NCI-H146 treated with DMSO at 0.1 percent for 48 hours (cell line): ENCODE data around the gene BID.

Source experiments
- DNase-seq: peaks from one replicate; lab custom pipeline; 2025; ENCODE audit not compliant: unreplicated experiment; lab: John Stamatoyannopoulos, UW

Gene BID

GRCh38 chr22:17774206-17774925 lies at the start of gene BID:
Gene BID (minus strand): TSS chr22:17774469. CDS start chr22:17750116, 24,353 bp downstream.
- DNase-seq, result peak; percentile 0

- DNase-seq, result no peak
Measured at GRCh38 chr22:17823964-17824363, 49.7 kb upstream of the BID start.

GRCh38 chr22:17823226-17823625 lies 49.0 kb upstream of the BID start:
- DNase-seq, result no peak

- DNase-seq, result no peak
Measured at GRCh38 chr22:17822087-17822486, 47.8 kb upstream of the BID start.

GRCh38 chr22:17820879-17821439 lies 46.7 kb upstream of the BID start:
- no peak for DNase-seq

- no peak for DNase-seq
Measured at GRCh38 chr22:17818649-17819048, 44.4 kb upstream of the BID start.

- no peak for DNase-seq
Measured at GRCh38 chr22:17818180-17818579, 43.9 kb upstream of the BID start.

GRCh38 chr22:17817511-17818065 lies 43.3 kb upstream of the BID start:
- DNase-seq, result no peak

- no peak for DNase-seq
Measured at GRCh38 chr22:17817079-17817478, 42.8 kb upstream of the BID start.

GRCh38 chr22:17816649-17817048 lies 42.4 kb upstream of the BID start:
- no peak for DNase-seq

GRCh38 chr22:17815703-17816254 lies 41.5 kb upstream of the BID start:
- DNase-seq, result no peak

- DNase-seq, result no peak
Measured at GRCh38 chr22:17814830-17815229, 40.6 kb upstream of the BID start.

- no peak for DNase-seq
Measured at GRCh38 chr22:17814084-17814483, 39.8 kb upstream of the BID start.

GRCh38 chr22:17811119-17811518 lies 36.9 kb upstream of the BID start:
- no peak for DNase-seq

- DNase-seq, result no peak
Measured at GRCh38 chr22:17810570-17811116, 36.4 kb upstream of the BID start.

GRCh38 chr22:17808693-17809403 lies 34.6 kb upstream of the BID start:
- DNase-seq, result no peak

- no peak for DNase-seq
Measured at GRCh38 chr22:17807578-17808410, 33.5 kb upstream of the BID start.

GRCh38 chr22:17807086-17807485 lies 32.8 kb upstream of the BID start:
- DNase-seq, result no peak

GRCh38 chr22:17806437-17806836 lies 32.2 kb upstream of the BID start:
- no peak for DNase-seq

GRCh38 chr22:17804331-17805080 lies 30.2 kb upstream of the BID start:
- DNase-seq, result no peak
